ENCODE results near the gene HTT-AS.

HTT-AS gene

DNA sequence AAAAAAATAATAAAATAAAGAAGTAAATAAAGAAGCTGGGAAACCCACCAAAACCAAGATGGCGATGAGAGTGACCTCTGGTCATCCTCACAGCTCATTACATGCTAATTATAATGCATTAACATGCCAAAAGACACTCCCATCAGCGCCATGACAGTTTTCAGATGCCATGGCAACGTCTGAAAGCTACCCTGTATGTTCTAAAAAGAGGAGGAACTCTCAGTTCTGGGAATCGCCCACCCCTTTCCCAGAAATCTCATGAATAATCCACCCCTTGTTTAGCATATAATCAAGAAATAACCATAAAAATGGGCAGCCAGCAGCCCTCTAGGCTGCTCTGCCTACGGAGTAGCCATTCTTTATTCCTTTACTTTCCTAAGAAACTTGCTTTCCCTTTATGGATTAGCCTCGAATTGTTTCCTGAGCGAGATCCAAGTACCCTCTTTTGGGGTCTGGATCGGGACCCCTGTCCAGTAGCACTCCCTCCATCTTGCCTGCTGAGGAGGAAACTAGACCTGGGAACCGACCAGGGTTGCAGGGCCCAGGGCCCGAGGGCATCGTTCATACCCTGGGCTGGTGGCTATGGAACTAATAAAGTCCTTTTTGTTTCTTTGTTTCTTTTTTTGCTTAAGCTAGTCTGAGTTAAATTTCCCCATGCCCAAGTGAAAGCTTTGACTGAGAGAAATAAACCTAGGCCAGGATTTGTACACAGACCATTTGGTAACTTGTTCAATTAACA lies 30.9 kb downstream of the HTT-AS start:
- Histone ChIP-seq H3K9ac (no peak overlapping the region), H4K20me1 (ENCODE audit: insufficient read depth) (no peaks in the 10 kb centered on the region), H3K79me2 (ENCODE audit: insufficient read depth, low read depth) (no peaks in the 10 kb centered on the region), H3K27me3 (ENCODE audit: insufficient read depth, low read depth) (peaks cover 34% of the 10 kb centered on the region; the same call in 1 of the 2 replicates), H3K4me1 (ENCODE audit: low read depth, poor library complexity, severe bottlenecking) (peaks cover 9% of the 10 kb centered on the region), H3K36me3 (ENCODE audit: insufficient read depth) (no peaks in the 10 kb centered on the region), H3K27ac (no peak overlapping the region), H3K4me3 (IDR thresholded peaks at IDR 0.05; ENCODE audit: insufficient read depth, low read depth, low read length) (no peak overlapping the region), H2AFZ (ENCODE audit: low read depth) (no peak overlapping the region), H3K4me2 (no peak overlapping the region)
- TF ChIP-seq, protein P1, sequence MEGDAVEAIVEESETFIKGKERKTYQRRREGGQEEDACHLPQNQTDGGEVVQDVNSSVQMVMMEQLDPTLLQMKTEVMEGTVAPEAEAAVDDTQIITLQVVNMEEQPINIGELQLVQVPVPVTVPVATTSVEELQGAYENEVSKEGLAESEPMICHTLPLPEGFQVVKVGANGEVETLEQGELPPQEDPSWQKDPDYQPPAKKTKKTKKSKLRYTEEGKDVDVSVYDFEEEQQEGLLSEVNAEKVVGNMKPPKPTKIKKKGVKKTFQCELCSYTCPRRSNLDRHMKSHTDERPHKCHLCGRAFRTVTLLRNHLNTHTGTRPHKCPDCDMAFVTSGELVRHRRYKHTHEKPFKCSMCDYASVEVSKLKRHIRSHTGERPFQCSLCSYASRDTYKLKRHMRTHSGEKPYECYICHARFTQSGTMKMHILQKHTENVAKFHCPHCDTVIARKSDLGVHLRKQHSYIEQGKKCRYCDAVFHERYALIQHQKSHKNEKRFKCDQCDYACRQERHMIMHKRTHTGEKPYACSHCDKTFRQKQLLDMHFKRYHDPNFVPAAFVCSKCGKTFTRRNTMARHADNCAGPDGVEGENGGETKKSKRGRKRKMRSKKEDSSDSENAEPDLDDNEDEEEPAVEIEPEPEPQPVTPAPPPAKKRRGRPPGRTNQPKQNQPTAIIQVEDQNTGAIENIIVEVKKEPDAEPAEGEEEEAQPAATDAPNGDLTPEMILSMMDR (conservative IDR thresholded peaks at IDR 0.05; ENCODE audit: low read depth, low read length): no peak

DNA sequence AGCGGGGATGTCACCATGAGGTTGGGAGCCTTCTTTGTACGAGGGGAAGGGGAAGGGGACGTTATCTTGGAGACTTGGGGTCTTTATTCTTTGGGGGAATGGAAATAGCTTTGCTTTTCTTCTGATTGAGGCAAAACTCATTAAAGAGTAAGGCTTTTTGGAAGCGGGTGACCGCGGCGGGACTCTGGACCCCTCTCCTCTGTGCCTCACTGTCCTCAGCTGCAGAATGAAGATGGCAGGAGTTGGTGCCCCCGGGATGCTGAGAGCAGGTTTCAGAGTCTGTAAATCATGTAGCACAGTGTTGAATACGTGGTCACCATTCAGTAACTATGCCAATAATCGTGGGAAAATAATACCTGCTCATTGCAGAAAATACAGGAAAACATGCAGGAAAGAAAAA lies 32.1 kb downstream of the HTT-AS start:
- H3K4me3 ChIP-seq (IDR thresholded peaks at IDR 0.05; ENCODE audit: insufficient read depth, low read depth, low read length): no peak overlapping the region
- peaks cover 31% of the 10 kb centered on the region; the same call in 1 of the 2 replicates for H3K27me3 ChIP-seq (ENCODE audit: insufficient read depth, low read depth)
- no peaks in the 10 kb centered on the region for H3K79me2 ChIP-seq (ENCODE audit: insufficient read depth, low read depth)
- TF ChIP-seq, protein P1 (conservative IDR thresholded peaks at IDR 0.05; ENCODE audit: low read depth, low read length): no peak
- H3K27ac ChIP-seq: no peak overlapping the region
- H4K20me1 ChIP-seq (ENCODE audit: insufficient read depth): no peaks in the 10 kb centered on the region
- H3K4me1 ChIP-seq (ENCODE audit: low read depth, poor library complexity, severe bottlenecking): peaks cover 3% of the 10 kb centered on the region
- no peak overlapping the region for H3K4me2 ChIP-seq
- no peaks in the 10 kb centered on the region for H3K36me3 ChIP-seq (ENCODE audit: insufficient read depth)
- no peak overlapping the region for H2AFZ ChIP-seq (ENCODE audit: low read depth)
- no peak overlapping the region for H3K9ac ChIP-seq

GRCh38 chr4:3041192-3042142 lies 32.9 kb downstream of the HTT-AS start:
- TF ChIP-seq, protein P1 (conservative IDR thresholded peaks at IDR 0.05; ENCODE audit: low read depth, low read length): no peak
- Histone ChIP-seq H3K4me3 (IDR thresholded peaks at IDR 0.05; ENCODE audit: insufficient read depth, low read depth, low read length) (no peak overlapping the region), H4K20me1 (ENCODE audit: insufficient read depth) (no peaks in the 10 kb centered on the region), H3K4me2 (no peak overlapping the region), H3K36me3 (ENCODE audit: insufficient read depth) (no peaks in the 10 kb centered on the region), H3K4me1 (ENCODE audit: low read depth, poor library complexity, severe bottlenecking) (no peaks in the 10 kb centered on the region), H3K27ac (no peak overlapping the region), H3K27me3 (ENCODE audit: insufficient read depth, low read depth) (peaks cover 31% of the 10 kb centered on the region; the same call in 1 of the 2 replicates), H3K9ac (no peak overlapping the region), H2AFZ (ENCODE audit: low read depth) (no peak overlapping the region), H3K79me2 (ENCODE audit: insufficient read depth, low read depth) (no peaks in the 10 kb centered on the region)

DNA sequence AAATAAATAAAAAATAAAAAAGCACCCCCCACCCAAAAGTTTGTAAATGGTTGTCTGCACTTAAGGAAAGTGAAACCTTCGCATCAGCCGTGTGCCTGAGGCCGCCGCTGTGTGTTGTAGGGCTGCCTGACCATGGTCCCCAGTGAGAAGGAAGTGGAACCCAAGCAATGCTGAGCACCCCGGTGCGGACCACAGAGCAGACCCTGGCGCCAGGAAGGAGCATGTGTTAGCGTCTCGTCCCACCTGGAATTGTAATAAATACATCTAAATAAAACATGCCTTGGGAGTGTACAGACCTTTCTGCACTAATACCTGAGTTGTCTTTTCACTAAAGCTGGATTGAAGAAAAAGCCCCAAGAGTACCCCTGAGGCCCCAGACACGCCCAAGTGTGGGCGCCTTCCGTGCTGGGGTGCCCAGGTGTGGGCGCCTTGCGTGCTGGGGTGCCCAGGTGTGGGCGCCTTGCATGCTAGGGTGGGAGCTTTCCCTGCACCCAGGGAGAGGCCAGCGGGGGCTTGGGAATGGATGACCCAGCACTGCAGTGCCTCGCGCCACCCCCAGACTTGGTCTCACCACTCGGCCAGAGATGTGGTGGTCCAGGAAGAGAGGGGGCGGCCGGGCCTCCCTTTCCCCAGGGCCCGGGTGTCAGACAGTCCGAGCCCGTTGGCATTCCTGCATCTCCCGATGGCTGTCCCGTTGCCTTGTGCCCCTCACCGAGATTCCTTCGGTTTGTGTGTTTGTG lies 33.7 kb downstream of the HTT-AS start:
- no peak overlapping the region for H3K4me3 ChIP-seq (IDR thresholded peaks at IDR 0.05; ENCODE audit: insufficient read depth, low read depth, low read length)

More for the DNA sequence above, 33.7 kb downstream of the HTT-AS start:
- H3K4me1 ChIP-seq (ENCODE audit: low read depth, poor library complexity, severe bottlenecking): no peaks in the 10 kb centered on the region
- no peak overlapping the region for H3K4me2 ChIP-seq
- no peaks in the 10 kb centered on the region for H3K79me2 ChIP-seq (ENCODE audit: insufficient read depth, low read depth)
- H3K9ac ChIP-seq: no peak overlapping the region
- no peak overlapping the region for H3K27ac ChIP-seq
- H3K27me3 ChIP-seq (ENCODE audit: insufficient read depth, low read depth): peaks cover 25% of the 10 kb centered on the region; the same call in 1 of the 2 replicates
- H3K36me3 ChIP-seq (ENCODE audit: insufficient read depth): no peaks in the 10 kb centered on the region
- no peaks in the 10 kb centered on the region for H4K20me1 ChIP-seq (ENCODE audit: insufficient read depth)
- TF ChIP-seq, protein P1 (conservative IDR thresholded peaks at IDR 0.05; ENCODE audit: low read depth, low read length): no peak
- H2AFZ ChIP-seq (ENCODE audit: low read depth): no peak overlapping the region

All from KMS-11 (cell line).